ENCODE data around the gene PPARA.

Gene PPARA

DNA sequence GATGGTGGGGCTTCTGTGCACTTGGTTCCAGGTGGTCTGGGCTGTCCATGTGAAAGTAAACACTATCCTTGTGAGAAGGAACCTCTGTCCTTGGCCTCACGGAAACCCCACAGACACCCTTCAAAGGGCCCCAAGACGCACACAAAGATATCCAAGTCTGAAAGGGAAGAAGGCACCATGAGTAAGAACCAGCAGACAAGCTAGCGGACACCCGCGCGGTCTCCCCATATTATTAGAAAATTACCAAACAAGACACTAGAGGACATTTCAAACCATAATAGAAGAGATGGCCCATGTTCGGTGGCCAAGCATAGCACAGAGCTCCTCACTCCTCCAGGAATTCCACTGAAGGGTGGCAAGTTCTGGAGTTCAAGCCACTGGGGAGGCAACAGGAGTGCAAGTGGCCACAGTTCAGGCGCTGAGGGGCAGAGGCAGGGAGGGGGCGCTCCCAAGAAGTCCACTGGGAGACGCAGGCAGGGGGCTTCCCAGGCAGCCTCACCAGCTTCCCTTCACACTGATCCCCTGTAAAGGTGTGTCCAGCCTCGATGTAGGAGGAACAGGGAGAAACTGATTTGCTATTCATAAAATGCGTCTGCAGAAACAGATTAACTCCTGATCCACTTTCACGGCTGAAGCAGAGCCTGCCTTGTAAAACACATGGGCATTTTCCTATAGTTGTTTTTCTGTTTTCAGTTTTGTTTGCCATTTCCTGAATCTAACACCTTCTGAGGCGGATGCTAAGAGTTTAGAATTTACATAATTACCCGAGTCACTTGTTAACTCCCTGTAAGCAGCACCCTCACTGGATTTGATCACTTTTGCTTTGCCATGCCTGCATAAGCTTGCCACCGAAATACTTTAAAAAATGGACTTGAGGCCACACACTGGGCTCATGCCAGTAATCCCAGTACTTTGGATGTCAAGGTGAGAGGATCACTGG lies 9.1 kb upstream of the PPARA start:
- DNase-seq (ENCODE audit: low spot score): no peak
- CTCF ChIA-PET: interaction anchor here (0.6 kb wide), 1 partner anchor 180 kb away, joined by 3 read pairs; no protein-coding TSS in a partner anchor
- POLR2A ChIA-PET (ENCODE audit: low non-redundant PET): no interaction called here
- TF ChIP-seq, protein P1, sequence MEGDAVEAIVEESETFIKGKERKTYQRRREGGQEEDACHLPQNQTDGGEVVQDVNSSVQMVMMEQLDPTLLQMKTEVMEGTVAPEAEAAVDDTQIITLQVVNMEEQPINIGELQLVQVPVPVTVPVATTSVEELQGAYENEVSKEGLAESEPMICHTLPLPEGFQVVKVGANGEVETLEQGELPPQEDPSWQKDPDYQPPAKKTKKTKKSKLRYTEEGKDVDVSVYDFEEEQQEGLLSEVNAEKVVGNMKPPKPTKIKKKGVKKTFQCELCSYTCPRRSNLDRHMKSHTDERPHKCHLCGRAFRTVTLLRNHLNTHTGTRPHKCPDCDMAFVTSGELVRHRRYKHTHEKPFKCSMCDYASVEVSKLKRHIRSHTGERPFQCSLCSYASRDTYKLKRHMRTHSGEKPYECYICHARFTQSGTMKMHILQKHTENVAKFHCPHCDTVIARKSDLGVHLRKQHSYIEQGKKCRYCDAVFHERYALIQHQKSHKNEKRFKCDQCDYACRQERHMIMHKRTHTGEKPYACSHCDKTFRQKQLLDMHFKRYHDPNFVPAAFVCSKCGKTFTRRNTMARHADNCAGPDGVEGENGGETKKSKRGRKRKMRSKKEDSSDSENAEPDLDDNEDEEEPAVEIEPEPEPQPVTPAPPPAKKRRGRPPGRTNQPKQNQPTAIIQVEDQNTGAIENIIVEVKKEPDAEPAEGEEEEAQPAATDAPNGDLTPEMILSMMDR (conservative IDR thresholded peaks at IDR 0.05; ENCODE audit: low read depth): no peak
- no peak overlapping the region for H3K27ac ChIP-seq

DNA sequence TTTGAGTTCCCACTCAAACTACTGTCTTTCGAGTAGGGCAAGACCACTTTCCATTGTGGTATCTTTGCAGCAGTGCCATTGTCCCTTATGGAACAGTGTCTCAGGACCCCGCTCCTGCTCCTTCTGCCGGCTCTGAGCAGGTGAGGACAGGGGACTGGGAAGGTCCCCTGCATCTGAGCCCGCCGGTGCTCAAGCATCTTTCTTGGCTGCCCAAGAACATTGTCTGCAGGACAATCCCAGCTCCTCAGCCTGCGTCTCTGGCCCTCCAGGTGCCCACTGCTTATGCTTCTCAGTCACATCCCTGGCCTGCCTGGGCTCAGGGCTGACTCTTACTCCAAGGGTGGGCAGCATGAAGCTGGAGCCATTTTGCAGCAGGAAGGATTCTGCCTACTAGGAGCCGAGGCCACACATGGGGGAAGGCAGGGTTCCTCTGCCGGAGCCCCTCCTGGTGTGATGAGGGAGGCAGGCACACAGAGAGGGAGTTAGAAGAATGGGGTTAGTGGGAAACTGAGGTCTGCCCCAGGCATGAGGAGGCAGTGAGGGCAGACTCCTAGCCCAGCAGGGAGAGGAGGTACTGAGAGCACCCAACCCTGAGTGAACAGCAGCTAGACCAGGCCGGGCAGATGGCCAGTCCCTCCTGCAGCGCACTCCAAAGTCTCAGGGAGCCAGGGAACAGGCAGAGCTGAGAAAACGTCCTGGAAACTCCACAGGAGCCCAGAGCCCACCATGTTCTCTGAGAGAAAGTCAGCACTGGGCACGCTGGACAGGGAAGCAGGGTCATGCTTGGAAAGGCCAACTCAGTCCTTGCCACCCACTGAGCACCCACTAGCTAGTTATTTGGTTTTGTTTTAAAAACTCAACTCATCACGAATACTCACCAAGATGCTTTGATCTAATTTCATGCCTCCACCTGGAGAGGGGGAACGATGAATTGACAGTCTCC lies 7.5 kb upstream of the PPARA start:
- no peak for DNase-seq (ENCODE audit: low spot score)
- H3K27ac ChIP-seq: no peak overlapping the region
- ChIA-PET CTCF (no interaction called here), POLR2A (ENCODE audit: low non-redundant PET) (interaction anchor here (1.0 kb wide), 1 partner anchor 25 kb away, joined by 3 read pairs; no protein-coding TSS in a partner anchor)
- TF ChIP-seq, protein P1 (conservative IDR thresholded peaks at IDR 0.05; ENCODE audit: low read depth): no peak

DNA sequence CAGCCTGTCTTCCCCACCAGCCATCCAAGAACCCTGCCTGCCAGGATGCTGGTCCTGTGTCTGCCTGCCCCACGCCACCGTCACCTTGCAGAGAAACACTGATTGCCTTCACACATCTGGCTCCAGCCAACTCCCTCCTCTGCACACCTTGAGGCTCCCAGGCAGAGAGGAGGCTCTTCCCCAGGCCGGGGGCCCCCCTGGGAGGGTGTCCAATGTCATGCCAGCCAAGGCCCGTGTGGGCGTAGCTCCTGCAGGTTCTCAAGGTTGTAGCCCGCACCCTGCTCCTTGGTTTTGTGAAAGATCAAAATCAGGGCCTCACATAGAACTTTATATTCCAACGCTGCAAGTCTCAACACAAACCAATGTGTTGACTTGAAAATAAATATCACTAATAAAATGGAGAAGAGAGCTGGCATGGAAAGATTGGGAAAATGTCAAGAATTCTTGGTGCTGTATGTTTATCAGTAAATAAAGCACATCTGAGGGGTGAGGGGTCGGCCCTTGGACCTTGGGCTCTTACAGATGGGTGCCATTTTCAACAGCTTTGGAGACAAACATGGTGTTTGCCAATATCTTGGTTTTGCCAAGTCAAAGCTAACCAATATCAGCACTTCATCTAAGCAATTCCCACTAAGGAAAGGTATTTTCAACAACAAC lies 6.7 kb upstream of the PPARA start:
- POLR2A ChIA-PET (ENCODE audit: low non-redundant PET): interaction anchor here (1.0 kb wide), 1 partner anchor 26 kb away, joined by 3 read pairs; no protein-coding TSS in a partner anchor

DNA sequence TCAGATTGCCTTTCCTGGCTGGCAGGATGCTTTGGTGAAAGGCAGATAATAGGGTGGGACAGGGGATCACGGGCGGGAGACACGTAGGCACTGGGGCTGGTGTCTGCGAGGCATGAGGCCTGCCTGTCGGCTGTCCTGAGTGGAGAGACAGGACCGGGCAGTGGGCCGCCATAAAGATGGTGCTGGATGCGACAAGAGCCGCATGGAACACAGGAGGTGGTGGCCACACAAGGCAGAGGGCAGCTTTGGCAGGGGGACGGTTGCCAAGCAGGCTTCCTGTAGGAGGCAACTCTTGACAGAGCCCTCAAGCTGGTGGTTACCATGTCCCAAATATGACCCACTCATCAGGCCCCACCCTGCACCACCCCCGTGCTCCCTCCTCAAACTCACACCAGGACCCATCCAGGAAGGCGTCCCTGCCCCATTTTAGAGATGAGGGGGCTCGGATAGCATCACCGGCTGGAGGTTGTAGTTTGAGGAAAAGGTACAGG lies 4.9 kb upstream of the PPARA start:
- DNase-seq (ENCODE audit: low spot score): no peak
- no peak overlapping the region for H3K27ac ChIP-seq
- CTCF ChIA-PET: no interaction called here
- TF ChIP-seq, protein P1 (conservative IDR thresholded peaks at IDR 0.05; ENCODE audit: low read depth): no peak
- POLR2A ChIA-PET (ENCODE audit: low non-redundant PET): interaction anchor here (0.6 kb wide), 1 partner anchor 1799 kb away, joined by 3 read pairs; no protein-coding TSS in a partner anchor

More for the DNA sequence above, 6.7 kb upstream of the PPARA start:
- CTCF ChIA-PET: no interaction called here
- DNase-seq (ENCODE audit: low spot score): no peak
- no peak overlapping the region for H3K27ac ChIP-seq
- TF ChIP-seq, protein P1 (conservative IDR thresholded peaks at IDR 0.05; ENCODE audit: low read depth): no peak

DNA sequence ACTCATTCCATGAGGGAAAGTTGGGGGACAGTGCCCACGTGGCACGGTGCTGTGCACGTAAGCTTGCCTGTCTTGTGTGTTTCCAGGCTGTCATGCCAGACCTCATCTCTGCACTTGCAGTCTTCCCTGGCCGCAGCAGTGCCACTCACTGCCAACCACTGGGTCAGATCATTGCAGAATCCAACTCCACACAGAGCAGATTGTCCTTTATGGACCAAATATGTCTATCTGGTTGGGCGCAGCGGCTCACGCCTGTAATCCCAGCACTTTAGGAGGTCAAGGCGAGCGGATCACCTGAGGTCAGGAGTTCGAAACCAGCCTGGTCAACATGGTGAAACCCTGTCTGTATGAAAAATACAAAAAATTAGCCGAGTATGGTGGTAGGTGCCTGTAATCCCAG lies 4.4 kb upstream of the PPARA start:
- no peak overlapping the region for H3K27ac ChIP-seq
- TF ChIP-seq, protein P1 (conservative IDR thresholded peaks at IDR 0.05; ENCODE audit: low read depth): no peak
- POLR2A ChIA-PET (ENCODE audit: low non-redundant PET): no interaction called here
- CTCF ChIA-PET: no interaction called here
- DNase-seq (ENCODE audit: low spot score): no peak
